DMS153 treated with DMSO at 0.1 percent for 48 hours (cell line): ENCODE measurements around the gene DNAH5.

ENCODE experiments used
- DNase-seq: peaks from one replicate; lab custom pipeline; 2025; ENCODE audit not compliant: unreplicated experiment; lab: John Stamatoyannopoulos, UW

Gene DNAH5

DNA sequence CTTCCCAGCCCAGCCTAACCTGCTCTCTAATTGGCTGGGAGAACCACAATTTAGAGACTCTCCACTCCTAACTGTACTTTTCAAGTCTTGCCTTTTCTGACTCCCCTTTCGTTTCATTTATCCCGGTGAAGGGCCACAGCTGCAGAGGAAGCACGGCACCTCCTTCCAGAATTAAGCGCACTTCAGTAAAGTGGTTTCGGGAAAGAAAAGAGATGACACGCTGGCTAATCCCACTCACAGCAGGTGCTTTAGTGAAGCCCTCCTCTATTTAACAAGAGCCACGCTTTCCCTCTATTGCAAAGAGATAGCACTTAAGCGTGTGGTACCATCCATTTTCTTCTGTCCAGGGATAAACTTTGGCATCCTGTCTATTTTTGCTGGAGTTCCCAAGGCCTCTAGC lies 4.8 kb downstream of the DNAH5 start:
- DNase-seq, result no peak

DNA sequence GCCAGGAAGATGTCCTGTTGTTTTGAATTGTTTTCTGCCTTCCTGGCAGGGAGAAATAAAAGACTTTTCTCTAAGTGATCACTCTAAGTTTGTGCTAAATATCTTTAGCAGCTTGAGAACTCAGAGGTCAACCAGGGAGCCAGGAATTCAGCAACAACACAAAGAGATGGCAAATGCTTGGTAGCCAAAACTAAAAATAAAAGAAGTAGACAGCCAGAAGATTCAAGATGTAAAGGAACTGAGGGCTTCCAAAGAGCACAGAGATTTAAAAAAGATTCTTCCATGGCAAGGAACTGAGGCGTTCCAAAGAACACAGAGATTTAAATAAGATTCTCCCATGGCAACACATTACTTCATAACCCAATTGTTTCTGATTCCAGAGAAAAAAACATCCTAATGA lies 9.6 kb downstream of the DNAH5 start:
- no peak for DNase-seq

DNA sequence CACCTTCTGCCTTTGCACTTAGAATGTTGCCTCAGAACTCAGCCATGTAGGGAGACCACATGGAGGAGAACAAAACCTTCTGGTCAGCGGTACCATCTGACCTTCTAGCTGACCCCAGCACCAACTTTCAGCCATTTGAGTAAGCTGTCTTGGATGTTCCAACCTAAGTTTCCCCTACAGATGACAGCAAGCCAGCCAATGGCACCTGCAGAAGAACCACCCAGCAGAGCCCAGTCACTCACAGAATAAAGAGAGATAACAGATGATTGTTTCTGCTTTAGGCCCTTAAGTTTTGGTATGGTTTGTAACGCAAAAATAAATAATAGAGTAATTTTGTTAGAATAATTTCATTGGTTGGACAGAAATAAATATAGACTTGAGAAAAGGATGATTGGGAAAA lies 10.4 kb downstream of the DNAH5 start:
- no peak for DNase-seq

DNA sequence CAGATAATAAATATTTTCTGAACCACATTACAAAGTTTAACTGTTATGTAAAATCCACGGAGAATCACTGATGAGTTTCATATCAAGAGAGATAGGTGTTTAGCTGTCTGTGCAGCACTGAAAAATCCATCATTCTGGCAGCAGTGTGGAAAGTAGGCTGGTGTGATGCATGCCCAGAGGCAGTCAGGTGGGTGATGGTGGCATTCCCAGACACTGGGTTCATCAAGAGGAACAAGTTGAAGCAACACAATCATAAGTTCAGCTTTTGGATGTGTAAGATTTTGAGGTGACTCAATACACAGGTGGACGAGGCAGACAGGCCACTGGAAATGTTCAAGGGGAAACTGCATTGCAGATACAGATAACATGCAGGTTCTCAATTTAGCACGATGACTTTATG lies 11.9 kb downstream of the DNAH5 start:
- no peak for DNase-seq

DNA sequence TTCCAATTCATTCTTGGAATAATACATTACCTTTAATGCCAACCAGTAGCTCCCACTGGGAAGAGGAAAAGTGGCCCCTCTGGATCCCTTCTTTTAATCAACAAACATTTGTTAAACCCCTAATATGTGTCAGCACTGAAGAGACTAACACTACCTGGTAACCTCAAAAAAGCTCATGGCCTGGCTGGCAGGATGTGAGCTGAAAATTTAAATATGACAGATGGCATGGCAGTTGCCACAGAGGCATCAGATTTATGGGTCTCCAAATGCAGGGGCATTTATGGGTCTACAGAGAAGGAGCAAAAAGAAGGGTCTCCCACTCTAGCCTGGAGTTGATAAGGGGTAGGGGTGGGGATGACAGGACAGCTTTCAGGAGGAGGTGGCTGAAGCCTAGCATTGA lies 12.5 kb downstream of the DNAH5 start:
- no peak for DNase-seq

DNA sequence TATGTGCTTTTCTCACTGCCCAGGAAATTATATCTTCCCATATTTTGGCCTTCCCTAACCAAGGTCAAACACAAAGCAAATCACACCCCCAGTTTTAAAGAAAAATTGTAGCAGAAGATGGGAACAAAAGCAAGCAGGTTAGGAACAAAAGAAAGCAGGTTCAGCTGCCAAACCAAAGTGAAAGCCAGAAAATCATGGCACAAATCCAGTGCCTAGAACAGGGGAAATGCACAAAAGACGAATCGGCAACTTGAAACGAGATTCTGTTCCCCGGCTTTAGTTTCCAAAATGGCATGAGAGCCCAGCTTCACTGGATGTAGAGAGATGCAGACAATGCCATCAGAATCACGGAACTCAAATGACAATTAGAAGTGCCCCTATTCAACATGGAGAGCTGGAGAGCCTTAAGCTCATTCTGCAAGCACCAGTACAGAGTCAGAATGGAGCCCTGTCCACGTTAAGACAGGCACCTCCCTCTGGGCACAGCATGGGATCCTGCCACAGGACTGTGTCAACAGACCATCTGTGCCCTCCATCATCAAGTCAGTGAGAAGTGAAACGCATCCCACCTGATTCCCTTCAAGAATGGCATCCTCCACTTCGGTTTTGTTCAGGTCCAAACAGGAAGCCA lies 13.8 kb downstream of the DNAH5 start:
- no peak for DNase-seq

DNA sequence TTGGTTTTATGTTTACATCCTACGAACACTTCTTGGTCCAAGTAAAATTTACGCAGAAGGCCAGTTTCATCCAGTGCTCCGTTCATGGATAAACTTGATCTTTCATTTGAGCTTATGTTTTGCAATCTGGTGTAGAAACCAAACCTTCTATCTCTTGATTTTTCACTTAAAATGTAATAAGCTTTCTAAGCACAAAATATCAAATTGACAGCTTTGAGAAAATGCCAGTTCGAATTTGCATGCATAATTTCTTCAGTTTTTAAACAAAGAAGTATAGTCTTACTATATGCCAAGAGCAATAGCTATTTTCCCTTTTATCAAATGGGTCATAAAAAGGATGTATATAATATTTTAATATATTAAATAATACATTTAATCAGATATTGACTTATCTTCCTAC lies 17.8 kb downstream of the DNAH5 start:
- no peak for DNase-seq

DNA sequence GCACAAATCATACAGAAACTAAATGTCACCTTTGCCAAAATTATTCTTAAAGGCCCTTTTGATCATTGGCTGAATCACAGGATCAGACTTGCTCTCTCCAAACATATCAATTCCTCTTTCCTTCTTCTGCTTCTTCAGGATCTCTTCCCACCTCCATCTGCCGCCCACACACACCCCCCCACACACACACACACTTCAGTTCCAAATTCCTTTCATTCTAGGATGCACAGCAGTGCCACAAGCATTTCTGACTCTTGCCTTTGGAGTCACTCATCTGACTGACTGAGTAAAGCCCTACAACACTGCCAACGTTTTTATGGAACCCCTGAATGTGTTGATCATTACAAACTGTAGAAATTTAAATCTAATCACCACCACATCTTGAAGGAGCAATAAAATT lies 22.9 kb downstream of the DNAH5 start:
- no peak for DNase-seq

DNA sequence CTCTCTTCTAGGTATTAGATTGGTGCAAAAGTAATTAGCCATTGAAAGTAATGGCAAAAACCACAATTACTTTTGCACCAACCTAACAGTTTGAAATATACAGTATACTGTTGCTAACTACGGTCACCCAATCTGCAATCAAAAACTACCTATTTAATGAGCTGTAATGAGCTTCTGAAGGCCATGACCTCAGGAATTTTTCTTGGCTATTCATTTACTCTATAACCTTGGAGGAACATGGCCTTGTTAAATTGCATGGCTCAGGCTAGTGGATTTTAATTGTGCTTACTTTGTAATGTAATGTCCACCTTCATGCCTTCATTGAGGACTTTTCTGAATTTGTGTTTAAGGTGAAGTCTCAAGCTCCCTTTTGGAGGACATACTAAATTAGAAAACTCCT lies 24.7 kb downstream of the DNAH5 start:
- no peak for DNase-seq

DNA sequence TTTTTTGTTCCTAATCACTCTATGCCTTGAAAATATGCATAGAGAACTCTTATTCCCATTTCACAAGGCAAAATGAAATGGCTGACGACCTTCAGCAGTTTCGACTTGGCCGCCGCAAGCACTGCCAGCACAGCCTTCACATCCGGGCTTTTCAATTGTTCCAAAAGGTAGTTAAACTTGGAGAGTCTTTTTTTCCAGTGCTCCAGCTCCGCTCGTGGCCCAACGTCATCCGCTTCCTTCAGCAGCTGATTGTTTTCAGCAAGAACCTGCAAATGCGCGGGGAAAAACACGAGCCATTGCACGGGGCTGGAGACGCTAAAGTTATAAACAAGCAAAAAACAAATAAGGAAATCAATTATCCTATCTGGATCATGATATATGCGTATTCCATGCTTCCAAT lies 25.4 kb downstream of the DNAH5 start:
- no peak for DNase-seq

DNA sequence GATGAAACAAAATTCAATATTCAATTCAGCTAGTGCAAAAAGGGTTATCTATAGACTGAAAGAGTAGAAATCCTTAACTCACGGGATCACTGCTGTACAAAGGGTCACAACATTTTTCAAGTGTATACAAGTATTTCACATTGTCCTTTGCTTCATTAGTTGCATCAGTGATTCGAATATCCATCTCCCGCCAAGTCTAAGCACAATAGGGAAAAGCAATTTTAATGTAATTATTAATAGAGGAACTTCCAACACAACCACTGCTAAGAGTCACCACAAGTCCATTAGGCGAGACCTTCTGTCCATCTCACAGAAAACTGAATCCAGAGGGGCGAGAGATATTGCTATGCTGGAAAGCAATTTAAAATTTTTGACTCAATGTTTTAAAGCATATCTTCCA lies 27.4 kb downstream of the DNAH5 start:
- no peak for DNase-seq

DNA sequence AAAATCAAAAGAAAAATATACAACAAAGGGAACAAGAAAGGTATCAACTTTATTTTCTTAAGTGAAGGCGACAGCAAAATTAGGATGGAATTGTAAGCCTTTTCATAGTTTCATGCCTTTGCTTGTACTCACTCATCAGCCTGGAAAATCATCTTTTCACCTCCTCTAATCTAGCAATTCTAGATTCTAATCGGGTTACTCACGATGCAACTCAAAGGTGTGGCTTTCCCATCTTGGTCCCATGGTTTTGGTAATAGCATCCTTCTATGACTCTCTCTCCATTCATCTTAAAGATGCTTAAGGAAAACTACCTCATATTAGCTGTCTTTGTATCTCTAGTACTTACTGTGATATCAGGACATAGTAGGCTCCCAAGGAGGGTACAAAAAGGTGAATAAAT lies 30.5 kb downstream of the DNAH5 start:
- no peak for DNase-seq

DNA sequence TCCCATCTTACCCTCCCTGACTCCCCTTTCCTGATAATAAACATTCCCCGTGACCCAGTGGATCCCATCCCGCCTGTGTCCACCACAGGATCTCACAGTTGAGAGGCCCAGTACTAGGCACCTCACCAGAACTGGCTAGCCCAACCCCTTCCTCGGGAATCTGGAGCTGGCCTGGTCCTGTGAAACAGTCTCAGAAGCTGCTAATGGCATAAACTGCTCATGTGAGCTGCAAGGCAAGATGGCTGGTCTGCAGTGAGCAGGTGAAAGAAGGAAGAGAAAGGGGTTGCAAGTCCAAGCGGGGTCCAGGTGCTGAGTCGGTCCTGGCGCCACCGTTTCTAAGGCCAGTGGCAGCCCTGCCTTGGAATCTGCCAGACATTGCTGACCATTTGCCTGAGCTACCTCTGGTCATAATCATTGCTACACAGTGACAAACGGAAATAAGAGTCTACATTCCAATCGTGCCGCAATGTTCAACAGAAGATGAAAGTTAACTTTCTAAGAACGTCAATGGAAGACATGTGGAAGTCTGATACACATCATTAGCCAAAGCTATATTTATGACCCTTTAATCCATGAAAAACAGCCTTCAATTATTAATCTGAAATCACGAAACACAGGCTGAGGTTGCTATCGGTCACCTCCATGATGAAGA lies 33.7 kb downstream of the DNAH5 start:
- no peak for DNase-seq

DNA sequence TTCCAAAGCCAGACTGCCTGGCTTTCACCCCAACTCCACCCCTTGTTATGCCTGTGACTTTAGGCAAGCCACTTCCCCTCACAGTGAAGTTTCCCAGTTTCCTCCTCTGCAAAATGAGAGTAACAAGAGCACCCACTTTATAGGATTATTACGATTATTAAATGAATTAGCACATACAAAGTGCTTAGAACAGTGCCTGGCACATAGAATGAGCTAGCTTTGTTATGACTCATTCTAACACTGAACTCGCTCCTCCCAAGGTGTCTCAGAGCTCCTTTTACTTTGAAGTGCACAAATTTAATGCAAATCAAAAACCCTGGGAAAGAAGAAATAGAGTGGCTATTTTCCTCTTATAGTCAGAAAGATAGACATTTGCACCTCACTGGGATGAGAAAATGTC lies 34.3 kb downstream of the DNAH5 start:
- no peak for DNase-seq

DNA sequence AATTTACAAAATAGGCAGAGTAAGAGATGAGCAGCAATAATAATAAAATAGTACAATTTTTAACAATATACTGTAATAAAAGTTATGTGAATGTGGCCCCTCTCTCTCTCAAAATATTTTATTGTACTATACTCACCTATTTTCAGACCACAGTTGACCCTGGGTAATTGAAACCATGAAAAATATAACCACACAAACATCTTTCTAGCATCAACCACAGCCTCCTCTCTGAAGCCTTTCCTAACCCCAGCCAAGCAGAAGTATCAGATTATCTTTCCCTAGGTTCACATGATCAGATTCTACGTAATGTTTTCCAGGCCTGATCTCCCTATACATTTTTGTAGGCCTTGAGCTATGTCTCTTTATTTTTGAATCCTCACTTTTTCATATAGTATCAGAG lies 35.2 kb downstream of the DNAH5 start:
- DNase-seq, result no peak

DNA sequence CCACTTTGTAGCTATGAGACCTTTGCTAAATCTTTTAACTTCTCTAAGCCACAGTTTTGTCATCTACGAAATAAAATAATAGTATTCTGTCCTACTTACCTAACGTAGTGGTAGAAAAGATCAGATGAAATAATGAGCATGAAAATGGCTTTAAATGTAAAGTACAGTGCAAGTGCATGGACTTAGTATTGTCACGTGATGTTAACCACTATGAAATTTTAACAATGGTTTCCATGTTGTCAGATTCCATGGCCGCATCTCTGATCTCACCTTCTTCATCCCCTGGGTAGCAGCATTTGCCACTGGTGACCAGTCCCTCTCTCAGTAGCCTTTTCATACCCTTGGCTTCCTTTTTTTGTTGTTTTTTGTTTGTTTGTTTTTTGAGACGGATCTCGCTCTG lies 45.9 kb downstream of the DNAH5 start:
- DNase-seq, result no peak

DNA sequence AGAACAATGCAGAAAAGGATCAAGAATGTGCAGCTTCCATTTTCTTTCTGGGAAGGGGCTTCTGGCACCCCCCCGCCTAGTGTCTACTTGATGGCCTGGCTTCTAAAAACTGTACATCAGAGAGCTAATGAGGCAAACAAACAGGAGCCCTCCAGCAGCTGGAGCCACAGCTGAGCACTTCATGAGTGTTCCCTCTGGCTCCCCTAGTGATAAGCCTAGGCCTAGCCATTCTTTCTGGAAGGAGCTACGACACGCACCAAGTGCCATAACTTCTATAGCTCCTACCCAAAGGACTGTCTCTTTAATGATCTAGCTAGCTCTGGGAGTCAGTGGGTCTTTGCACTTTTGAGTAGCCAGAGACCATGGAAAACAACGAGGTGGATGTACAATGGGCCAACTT lies 66.1 kb downstream of the DNAH5 start:
- DNase-seq, result no peak

DNA sequence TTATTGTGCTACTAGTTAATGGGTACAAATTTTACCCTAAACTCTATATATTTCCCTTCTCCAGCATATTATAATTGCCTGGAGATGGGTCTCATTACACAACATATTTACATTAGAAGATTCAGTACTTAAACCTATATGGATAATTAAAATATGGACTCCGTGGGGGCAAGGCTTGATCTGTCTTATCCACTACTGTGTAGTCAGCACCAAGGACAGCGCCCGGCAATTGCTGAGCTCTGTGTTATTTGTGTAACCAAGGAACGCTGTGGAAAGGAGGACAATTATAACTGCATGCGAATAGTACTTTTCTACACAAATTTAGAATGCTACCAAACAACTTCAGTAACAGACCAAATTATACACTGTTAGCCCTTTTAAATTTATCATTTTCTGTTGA lies 77.7 kb downstream of the DNAH5 start:
- no peak for DNase-seq

DNA sequence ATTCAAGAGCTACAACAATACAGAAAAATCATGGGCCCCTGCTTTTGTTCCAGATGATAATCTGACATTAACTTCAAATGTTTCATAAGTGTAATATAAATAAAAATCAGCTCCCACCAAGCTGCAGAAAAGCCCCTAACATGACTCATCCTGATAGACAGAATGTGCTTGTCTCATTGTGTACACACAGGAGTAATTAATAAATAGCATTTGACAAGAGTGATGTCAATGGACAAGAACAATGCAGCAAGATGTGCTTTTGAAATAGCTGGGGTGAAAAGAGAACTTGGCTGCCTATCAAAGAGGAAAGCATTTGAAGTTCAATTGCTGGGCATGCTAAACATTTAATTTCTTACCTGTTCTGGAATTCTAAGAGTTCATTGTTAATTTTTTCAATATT lies 79.2 kb downstream of the DNAH5 start:
- DNase-seq, result no peak

DNA sequence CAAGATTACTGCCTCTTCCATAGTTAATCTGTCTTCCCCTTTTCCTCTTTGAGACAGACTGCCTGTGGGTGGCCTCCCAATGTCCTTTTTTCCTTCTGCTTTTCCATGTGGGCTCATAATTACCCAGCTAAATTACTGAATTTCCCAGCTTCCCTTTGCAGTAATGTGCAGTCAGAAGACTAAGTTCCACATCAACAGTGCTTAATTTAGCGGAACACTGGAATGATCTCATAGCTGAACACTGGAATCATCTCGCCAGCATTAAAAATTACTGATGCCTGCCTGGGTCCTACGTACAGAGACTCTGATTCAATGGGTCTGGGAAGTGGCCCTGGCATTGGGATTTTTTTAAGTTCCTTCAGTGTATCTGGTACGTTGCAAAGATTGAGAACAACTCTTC lies 84.3 kb downstream of the DNAH5 start:
- no peak for DNase-seq

DNA sequence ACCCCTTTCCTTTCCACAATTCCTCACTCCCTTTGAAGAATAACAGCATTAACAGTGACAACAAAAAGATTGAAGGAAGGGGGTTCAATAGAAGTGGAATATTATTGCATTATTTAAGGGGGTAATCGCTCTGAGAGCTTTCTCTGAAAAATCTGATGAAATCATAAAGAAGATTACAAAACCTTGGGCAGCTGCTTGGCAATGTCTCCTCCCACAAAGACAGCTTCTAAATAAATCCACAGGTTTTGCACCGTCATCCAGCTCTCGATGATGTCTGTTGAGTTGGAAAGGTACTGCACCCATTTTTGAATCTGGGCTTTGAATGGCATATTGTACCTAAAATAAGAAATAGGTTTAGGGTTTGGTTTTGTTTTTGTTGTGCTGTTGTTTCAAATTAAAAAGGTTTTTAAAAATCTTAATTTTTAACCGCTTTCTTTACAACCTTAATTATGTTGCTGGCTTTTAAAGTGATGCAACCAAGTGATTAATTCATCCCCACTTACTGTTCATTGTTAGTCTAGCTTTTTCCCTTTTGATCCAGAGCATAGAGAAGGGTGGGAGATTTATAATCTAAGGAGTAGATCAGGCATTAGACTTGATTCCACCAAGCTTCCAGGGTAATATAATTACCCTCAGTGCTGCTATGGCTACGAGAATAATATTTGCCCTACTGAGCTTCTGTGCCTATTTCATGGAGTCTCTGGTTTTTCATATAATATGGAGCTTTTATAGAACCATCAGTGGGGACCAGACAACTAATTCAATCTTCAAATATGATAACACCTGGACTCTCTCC lies 85.0 kb downstream of the DNAH5 start:
- no peak for DNase-seq

DNA sequence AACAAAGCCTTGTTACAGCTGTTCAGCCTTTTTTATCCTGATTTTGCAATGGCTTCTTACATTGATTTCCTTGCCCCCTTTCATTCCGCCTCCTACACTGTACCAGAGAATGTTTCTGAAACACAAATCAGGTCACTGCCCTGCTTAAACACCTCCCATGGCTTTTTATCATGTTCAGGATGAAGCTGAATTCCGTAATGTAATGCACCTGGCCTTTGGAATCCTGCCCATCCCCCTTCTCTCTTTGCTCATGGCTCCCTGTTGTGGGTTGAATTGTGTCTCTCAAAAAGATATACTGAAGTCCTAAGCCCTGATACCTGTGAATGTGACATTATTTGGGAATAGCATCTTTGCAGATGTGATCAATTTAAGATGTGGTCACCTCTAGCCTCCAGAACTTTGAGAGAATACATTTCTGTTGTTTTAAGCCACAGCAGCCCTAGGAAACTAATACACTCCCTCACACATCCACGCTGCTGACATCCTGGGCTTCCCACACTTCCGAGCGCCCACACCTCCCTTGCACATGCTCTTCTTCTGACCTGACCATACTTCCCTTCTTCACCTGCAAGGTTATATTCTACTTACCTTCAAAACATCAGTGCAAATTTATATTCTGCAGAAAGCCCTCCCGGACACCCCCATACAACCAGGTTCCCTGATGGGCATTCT lies 101.2 kb downstream of the DNAH5 start:
- DNase-seq, result no peak
